Measurements from ENCODE around the gene CEACAM8.

DNA sequence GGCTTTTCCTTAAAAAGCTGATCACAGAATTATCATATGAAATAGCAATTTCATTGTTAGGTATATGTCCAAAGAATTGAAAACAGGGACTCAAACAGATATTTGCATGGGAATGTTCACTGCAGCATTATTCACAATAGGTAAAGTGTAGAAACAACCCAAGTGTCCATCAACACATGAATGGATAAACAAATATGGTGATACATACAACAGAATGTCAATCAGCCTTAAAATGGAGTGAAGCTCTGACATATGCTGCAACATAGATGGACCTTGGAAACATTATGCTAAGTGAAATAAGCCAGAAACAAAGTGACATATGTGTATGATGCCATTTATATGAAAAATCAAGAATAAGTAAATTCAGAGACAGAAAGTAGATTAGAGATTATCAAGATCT lies 60.3 kb downstream of the CEACAM8 start:
- TF ChIP-seq, protein P1, sequence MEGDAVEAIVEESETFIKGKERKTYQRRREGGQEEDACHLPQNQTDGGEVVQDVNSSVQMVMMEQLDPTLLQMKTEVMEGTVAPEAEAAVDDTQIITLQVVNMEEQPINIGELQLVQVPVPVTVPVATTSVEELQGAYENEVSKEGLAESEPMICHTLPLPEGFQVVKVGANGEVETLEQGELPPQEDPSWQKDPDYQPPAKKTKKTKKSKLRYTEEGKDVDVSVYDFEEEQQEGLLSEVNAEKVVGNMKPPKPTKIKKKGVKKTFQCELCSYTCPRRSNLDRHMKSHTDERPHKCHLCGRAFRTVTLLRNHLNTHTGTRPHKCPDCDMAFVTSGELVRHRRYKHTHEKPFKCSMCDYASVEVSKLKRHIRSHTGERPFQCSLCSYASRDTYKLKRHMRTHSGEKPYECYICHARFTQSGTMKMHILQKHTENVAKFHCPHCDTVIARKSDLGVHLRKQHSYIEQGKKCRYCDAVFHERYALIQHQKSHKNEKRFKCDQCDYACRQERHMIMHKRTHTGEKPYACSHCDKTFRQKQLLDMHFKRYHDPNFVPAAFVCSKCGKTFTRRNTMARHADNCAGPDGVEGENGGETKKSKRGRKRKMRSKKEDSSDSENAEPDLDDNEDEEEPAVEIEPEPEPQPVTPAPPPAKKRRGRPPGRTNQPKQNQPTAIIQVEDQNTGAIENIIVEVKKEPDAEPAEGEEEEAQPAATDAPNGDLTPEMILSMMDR (IDR thresholded peaks at IDR 0.05), result no peak
- no peak for TF ChIP-seq POLR2A (IDR thresholded peaks at IDR 0.05)

All from vagina (tissue), 2 donors.